Stimulated activated CD8-positive, alpha-beta memory T cell treated with anti-CD3 and anti-CD28 coated beads, Interleukin-7, amount 100 ng/mL, for 48 hours (primary cell): Measurements from ENCODE around the gene RTN4.

Experiments
- DNase-seq, 2 donors: peaks; one replicate each; pipeline ENCODE4 v3.0.0-alpha.2; 2020; ENCODE audit warnings: low read depth in 1 of 2; ENCODE audit errors: extremely low read depth in 1 of 2

The RTN4 gene

DNA sequence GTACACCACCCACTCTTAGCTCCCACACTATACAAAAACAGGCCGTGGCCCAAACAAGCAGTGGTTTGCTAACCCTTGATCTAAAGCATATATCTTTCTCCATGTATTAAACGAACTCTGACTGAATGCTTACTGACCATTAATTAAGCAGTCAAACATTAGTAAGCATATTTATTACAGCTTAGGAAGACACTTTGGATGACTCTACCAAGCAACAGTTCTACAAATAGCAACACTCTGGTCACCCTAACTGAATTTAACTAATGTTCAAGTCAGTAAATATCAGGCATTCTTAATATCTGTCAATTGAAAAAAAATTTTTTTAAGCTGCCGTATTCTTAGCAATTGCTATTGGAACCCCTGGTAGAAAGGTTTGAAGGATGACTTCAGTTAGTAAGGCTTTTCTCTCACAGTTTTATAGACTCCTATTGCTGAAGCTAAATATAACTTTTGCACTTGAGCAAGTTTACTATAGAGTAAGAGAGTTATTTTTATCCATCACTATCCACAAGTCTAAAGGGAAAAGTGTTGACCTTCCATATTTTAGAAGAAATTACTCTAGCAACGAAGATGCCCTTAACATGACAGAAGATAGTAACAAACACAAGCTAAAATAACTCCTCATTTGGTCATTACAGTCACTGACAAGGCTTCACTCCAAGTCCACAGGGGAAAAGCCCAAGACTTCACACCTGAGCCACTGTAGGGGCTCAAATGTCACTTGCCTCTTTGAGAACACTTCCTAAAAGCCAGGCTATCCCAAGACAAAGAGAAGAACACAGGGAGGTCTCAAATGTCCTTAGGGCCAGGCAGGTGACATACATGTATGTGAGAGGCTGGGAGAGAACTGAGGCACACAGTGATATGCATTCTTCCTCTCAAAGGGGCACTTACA is 74.4 kb downstream of the RTN4 start:
- DNase-seq, result no peak

DNA sequence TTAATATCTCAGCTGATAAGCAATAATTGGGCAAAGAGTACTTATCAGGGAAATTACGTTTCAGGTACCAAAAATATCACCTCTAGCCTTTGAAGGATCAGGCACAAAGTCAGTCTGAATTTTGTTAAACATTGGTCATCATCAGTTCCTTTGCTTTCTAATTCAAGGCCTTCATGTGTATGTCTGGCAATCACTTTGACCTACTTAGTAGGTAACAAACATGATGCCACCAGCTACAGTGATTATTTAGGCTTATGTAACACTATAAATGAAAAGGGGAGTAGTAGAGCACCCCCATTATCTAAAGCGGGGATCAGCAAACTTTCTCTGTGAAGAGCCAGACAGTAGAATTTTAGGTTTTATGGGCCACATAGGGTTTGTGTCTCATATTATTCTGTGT is 75.1 kb downstream of the RTN4 start:
- no peak for DNase-seq

DNA sequence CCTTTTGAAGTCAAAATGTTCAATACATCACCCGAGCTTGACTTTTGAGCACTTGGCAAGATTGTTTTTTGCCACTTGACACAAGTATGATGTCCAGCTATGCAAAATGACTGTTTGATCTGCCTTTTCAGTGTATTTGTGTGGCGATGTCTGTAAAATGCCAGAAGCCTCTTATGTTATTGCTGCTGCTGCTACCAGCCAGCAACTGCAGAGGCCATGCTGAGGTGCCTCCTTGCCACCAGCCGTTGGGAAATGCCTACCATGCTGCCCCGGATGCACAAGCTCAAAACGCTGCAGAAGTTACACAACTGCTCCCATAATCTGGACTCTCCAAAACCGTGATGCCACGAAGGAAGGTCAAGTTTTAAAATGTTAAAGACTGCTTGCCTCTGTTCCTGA is 80.3 kb downstream of the RTN4 start:
- no peak for DNase-seq

DNA sequence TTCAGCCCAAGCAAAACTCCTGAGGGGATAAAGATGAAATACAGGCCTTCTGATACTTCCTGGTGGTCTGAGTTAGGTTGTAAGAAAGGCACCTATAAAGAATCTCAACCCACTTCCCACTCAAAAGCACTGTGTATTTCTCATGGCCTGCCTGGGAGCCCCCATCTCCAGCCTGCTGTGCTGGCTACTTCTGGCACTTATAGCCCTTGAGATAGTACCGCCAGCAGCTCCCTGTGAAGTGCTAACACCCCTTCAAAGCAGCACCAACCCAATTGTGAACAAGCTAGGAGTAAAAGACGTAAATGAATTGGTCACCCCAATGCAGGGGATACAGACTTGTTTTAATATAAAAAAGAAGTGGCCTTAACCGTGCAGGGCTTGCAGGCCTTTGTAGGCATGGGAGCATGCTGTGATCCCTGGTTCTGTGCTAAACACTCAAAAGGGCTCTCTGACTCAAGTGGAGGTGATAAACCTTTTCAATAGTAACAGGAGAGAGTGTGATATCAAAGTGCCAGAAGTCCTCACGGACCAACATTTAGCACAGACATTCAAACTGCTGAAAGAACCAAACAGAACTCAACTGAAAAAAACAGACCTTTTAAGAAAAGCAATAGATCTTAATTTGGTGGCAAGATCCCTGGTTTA is 80.8 kb downstream of the RTN4 start:
- no peak for DNase-seq

DNA sequence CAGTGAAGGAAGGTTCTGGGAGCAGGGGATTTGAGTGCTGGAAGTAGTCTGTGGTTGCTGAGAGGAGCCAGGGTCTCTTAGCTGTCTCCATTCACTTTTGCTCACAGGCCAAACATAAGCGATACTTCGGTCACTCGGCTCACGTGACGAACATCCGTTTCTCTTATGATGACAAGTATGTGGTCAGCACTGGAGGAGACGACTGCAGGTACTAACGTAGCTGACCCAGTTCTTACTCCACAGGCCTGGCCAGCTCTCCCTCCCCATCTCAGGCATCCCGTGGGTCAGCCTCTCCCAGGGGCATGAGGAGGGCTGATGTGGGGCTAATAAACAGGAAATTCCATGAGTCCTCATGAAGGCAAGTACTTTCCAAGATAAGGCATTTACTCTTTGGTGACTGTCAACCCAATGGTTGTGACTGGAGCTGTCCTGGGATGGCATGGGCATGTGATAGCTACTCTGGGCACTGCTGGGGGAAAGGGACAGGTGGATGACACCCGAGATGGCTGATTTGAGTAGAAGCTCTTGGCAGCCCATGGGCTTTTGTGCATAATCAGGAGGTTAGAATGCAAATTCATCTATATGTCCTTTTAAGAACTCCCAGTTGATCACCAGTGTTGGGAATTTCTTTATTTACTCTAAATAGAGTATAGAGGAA is 81.6 kb downstream of the RTN4 start:
- DNase-seq, result no peak

DNA sequence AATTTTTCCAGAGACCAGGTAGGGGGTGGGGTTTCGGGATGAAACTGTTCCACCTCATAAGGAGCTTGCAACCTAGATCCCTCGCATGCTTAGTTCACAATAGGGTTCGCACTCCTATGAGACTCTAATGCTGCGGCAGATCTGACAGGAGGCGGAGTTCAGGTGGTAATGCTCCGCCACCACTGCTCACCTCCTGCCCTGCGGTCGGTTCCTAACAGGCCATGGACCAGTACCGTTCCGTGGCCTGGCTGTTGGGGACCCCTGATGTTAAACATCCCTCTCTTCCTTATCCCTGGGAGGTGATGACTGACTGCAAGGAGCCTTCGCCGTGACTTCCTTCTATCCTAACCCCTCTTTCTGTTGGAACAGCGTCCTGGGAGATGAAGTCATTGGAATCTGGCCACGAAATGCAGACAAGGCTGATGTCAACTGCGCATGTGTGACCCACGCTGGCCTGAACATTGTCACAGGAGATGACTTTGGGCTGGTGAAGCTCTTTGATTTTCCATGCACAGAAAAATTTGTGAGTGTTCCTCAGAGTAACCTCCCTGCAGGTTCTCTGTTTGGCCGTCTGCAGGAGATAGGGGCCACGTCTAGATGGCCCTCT is 82.4 kb downstream of the RTN4 start:
- DNase-seq, result no peak

DNA sequence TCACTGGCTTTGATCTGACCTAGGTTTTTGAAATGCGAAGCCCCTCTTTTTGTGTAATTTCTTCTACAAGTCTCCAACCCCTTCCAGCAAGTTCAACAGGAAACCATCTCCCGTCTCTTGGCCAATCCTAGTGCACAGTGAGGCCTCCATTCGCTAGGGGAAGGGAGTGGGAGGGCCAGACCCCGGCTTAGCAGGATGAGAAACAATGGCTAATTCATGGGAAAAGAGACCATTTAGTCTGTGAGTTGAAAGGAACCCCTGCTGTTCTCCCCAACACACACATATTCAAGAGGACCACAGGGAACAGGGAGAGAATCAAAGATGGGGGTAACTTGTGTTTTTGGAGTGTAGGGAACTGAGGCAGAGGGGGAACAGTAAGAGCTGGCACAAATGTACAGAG is 83.0 kb downstream of the RTN4 start:
- no peak for DNase-seq

DNA sequence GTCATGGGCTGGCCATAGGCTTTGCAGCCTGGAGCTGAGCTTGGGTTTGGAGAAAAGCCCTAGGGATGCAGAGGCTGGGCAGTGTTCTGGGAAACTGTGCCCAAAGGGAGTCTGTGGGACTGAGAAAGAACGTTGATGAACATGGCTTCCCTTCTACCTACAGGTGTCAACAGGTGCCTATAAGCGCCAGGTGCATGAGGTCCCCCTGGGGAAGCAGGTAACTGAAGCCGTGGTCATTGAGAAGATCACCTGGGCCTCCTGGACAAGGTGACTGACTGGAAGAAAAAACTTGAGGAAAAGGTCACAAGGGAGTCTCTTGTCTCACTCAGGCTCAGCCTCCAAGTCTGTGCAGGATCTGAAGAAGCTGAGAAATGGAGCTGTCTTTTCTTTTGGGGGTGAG is 83.4 kb downstream of the RTN4 start:
- DNase-seq, result no peak

DNA sequence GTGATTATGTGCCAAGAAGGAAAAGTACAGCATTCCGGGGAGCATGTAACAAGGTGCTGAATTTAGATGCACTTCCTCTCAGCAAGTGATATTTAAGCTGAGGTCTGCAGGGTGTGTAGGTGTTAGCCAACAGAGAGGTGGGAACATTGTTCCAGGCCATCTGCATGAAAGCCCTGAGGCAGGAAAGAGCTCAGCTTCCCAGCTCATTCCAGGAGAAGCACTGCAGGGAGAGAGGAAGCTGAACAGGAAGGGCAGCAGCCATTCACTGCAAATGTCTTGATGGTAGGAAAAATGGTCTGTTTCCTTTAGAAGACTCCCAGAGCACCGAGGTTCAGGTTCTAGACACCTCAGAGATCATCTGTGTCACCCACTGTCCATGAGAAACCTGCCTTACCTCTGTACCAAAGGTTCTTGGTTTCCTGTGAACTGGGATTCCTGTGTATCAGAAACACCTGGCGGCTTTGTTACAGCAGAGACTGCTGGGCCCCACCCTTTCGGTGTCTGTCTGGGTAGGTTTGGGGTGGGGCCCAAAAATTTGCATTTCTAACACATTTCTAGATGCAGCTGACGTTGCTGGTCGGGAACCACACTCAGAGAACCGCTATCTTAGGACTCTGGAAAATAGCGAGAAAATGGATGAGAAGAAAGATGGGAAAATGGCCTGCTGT is 84.0 kb downstream of the RTN4 start:
- DNase-seq, result no peak

DNA sequence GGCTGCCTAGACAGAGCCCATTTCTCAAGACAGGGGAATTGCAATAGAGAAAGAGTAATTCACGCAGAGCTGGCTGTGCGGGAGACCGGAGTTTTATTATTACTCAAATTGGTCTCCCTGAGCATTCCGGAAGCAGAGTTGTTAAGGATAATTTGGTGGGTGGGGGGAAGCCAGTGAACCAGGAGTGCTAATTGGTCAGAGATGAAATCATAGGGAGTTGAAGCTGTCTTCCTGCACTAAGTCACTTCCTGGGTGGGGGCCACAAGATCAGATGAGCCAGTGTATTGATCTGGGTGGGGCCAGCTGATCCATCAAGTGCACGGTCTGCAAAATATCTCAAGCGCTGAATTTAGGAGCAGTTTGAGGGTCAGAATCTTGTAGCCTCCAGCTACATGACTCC is 84.8 kb downstream of the RTN4 start:
- no peak for DNase-seq

DNA sequence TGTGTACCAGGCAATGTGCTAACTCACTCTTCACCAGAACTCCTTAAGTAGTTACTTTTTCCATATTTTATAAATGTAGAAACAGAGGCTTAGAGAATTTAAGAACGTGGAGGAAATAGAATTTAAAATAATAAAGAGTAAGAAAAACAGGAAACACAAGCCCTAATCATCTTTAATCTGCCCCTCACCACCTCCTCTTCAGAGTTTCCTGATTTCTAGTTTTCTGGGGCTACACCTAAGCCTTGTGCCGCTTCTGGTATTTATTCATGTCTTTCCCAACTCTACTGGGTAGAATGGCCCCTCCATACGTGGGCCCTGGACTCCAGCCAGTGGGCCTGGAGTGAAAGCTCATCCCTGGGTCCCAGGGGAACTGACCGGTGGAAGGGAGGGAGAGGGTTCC is 85.4 kb downstream of the RTN4 start:
- no peak for DNase-seq

DNA sequence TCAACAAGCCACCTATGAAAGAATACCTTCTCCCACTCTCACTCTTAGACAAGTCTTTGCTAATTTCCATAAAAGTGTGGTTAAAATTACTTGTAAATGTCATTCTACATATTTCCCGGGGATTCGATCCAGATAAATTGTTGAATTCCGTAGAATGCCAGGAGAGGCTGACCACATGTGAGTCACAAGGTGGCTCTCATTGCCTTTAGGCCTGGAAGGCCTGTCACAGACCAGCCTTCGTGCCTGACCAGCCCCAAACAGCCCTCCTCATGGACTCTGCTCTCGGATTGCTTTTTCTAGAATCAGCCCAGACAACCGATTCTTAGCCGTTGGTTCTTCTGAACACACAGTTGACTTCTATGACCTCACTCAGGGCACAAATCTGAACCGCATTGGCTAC is 86.0 kb downstream of the RTN4 start:
- DNase-seq, result no peak

DNA sequence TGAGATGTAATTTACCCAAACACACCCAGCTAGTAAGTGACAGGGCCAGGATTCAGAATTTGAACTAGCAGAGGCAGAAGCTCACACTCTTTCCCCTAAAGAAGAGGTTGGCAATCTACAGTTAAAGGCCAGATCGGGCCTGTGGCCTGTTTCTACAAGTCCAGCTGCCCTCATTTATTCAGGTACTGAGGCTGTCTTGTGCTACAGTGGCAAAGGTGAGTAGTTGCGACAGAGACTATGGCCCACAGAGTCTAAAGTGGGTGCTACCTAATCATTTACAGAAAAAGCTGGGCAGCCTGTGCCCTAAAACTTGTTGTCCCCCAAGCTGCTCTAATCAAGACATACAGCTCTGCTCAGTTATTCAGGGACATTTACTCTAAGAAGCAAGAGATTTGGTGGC is 86.8 kb downstream of the RTN4 start:
- DNase-seq, result no peak

DNA sequence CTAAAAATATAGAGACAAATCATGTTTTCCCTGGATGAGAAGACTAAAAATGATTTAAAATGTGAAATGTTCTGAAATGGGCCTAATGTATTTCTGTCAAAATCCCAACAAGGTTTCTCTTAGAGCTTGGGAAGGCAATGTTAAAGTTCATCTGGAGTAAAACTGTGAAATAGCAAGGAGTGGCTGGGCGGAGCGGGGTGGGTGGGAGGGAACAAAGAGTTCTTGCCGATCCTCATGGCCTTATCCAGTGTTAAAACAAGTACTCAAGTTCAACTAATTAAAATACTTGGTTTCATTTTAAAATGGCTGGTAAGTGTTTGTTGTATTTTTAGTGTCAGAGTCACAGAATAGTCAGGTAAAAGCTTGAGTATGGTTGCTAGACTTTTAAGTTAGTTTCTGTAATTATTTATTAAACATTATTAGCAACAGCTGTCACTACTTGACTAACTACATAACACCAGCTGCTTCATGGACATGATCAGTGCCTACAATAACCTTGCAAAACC is 87.3 kb downstream of the RTN4 start:
- DNase-seq, result no peak

DNA sequence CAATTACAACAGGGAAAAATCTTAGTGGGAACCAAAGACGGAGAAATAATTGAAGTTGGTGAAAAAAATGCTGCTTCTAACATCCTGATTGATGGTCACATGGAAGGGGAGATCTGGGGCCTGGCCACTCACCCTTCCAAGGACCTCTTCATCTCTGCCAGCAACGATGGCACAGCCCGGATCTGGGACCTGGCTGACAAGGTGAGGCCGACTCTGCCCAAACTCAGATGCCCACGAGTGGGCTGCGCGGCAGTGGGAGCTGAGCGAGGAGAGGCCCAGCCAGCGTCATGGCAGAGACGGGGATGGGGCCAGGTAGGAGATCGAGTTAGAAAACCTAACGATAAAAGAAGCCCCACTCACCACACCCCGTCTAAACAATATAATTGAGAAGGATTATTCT is 87.7 kb downstream of the RTN4 start:
- no peak for DNase-seq

DNA sequence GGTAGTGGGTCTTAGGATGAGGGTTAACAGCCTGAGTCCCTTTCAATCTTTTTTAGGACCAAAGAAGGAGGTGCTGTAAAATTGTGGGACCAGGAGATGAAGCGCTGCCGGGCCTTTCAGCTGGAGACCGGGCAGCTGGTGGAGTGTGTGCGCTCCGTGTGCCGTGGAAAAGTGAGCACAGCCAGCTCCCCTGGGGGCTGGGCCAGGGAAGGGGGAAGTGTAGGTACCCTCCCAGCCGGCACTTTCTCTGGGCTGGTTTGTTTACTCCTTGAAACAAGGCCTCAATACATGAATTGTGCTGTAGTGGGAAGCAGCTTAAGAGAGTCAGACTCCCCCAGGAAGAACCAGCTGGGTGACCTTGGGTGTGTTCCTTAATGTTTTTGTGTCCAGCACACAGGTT is 90.1 kb downstream of the RTN4 start:
- DNase-seq, result no peak

DNA sequence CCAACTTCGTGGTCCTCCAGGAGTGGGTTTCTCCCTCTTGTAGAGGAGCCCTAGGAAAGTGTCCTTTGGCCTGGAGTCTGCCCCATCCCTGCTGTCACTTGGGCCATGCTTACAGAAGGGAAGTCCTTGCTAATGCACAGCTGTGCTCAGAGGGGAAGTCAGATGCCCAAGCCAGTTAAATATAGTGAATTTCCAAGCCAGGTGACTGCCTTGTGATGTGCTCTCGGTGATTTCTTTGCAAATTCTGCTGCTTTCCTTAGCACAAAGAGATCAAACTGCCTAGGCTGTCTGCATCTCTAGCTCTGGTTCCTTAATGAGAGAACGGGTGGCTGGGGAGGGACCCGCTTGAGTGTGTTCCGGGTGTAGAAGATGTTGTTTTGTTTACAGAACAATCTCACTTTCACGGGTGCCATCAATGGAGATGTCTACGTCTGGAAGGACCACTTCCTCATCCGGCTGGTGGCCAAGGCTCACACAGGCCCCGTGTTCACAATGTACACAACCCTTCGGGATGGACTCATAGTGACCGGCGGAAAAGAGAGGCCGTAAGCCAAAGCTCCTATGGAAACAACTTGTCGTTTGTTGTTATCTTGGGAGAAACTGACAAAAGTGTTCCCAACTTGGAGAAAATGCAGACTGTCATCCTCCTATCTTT is 91.4 kb downstream of the RTN4 start:
- DNase-seq, result no peak

DNA sequence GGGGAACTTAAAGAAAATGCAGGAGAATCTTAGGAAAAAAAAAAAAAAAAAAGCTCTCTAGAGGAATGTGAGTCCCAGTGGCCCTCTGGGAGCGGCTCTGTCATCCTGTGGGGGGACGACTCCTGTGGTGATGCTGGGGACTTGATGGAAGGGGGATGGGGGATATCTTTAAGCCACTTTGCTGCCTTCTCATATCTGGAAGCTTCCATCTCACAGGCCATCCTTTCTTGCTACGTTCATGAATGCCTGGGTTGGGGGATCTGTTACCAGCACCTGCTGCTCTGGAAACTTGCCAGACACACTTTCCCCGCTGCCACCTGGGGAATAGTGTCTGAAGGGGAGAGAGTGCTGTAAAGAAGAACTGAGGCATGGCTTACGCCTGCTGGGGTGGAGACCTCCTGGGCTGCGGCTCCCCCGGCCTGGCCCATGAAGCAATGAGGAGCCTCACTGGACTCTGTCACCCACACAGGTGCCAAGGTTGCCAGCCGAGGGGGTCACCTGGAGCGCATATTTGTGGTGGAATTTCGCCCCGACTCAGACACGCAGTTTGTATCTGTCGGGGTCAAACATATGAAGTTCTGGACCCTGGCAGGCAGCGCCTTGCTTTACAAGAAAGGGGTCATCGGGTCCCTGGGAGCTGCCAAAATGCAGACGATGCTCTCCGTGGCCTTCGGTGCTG is 92.8 kb downstream of the RTN4 start:
- DNase-seq, result no peak

DNA sequence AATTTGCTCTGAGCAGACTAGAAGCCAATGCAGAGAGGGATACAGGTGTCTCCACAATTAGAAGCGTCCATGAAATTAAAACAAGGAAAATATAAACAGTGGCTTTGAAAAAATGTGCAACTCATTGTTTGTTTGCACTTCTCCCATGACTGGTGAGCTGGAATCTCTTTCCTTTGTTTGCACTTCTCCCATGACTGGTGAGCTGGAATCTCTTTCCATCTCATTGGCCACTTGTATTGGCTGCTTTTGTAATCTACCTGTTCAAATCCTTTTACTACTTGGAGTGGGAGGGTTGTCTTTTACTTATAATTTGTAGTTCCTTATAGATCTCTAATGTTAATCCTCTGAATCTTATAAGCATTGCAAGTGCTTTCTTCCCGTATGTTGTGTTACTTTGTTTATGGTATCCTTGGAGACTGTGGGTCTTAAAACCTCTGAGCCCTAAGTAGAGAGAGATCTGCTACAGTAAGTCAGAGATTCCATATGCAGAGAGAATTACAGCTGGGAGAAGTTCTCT is 94.1 kb downstream of the RTN4 start:
- no peak for DNase-seq
